SJCRH30 (cell line): ENCODE data around the gene CPXM2. TPM values are rescaled to one million over a fixed set of nuclear protein-coding genes. Genes with fewer than 3 reads are reported as not detected.

Source experiments
- DNase-seq, 2 experiments: peaks; one replicate each; pipeline ENCODE4 v3.0.0-alpha.2; 2015 to 2020
- H3K27ac ChIP-seq: fragments of 250-450 bp; sonication (Bioruptor Pico); 2 replicates; pipeline ENCODE4 v1.5.1; 2020; ENCODE audit warnings: mild to moderate bottlenecking, moderate library complexity
- H3K27me3 ChIP-seq: fragments of 250-450 bp; sonication (Bioruptor Pico); 2 replicates; pipeline ENCODE4 v1.5.1; 2020; ENCODE audit warnings: mild to moderate bottlenecking, moderate library complexity
- H3K36me3 ChIP-seq: fragments of 250-450 bp; sonication (Bioruptor Pico); 2 replicates; pipeline ENCODE4 v1.5.1; 2020; ENCODE audit warnings: mild to moderate bottlenecking, moderate library complexity
- H3K4me1 ChIP-seq: fragments of 250-450 bp; sonication (Bioruptor Pico); 2 replicates; pipeline ENCODE4 v1.5.1; 2020; ENCODE audit warnings: mild to moderate bottlenecking, moderate library complexity
- H3K4me3 ChIP-seq: fragments of 250-450 bp; sonication (Bioruptor Pico); 2 replicates; pipeline ENCODE4 v1.5.1; 2020; ENCODE audit warnings: mild to moderate bottlenecking, moderate library complexity
- H3K9me3 ChIP-seq: fragments of 250-450 bp; sonication (Bioruptor Pico); replicated peaks from 2 replicates; pipeline ENCODE4 v1.5.1; 2020; ENCODE audit warnings: mild to moderate bottlenecking, moderate library complexity
- total RNA-seq: library from RNA; depleted of rRNA; stranded (reverse); fragments of >200 nt; shearing (Covaris generic); gene quantifications from 2 replicates; pipeline ENCODE4 v1.2.3, GENCODE V29; 2014

CPXM2 gene
- total RNA-seq, 1 experiment from 2014 or later = not detected

GRCh38 chr10:123912466-123912865 lies 20.9 kb upstream of the CPXM2 start:
- H3K9me3 ChIP-seq = no peaks in the 10 kb centered on the region
- no peaks in the 10 kb centered on the region for H3K27me3 ChIP-seq
- H3K4me3 ChIP-seq = no peak overlapping the region
- H3K27ac ChIP-seq = no peak overlapping the region
- DNase-seq = no peak
- no peaks in the 10 kb centered on the region for H3K4me1 ChIP-seq
- no peaks in the 10 kb centered on the region for H3K36me3 ChIP-seq

GRCh38 chr10:123911866-123912265 lies 20.3 kb upstream of the CPXM2 start:
- H3K4me1 ChIP-seq = no peaks in the 10 kb centered on the region
- no peaks in the 10 kb centered on the region for H3K27me3 ChIP-seq
- H3K27ac ChIP-seq = no peak overlapping the region
- no peaks in the 10 kb centered on the region for H3K9me3 ChIP-seq
- DNase-seq = peak in 1 of 2 experiments; percentile 13
- no peak overlapping the region for H3K4me3 ChIP-seq
- no peaks in the 10 kb centered on the region for H3K36me3 ChIP-seq

- 0 out of 2 replicates have a peak, but pooled peaks cover 4% of the 10 kb centered on the region for H3K27me3 ChIP-seq
- H3K9me3 ChIP-seq = no peaks in the 10 kb centered on the region
- H3K4me3 ChIP-seq = no peak overlapping the region
- no peak for DNase-seq
- H3K36me3 ChIP-seq = no peaks in the 10 kb centered on the region
- no peak overlapping the region for H3K27ac ChIP-seq
- no peaks in the 10 kb centered on the region for H3K4me1 ChIP-seq
Measured at GRCh38 chr10:123909866-123910265, 18.3 kb upstream of the CPXM2 start.

GRCh38 chr10:123909426-123909825 lies 17.8 kb upstream of the CPXM2 start:
- H3K9me3 ChIP-seq = no peaks in the 10 kb centered on the region

GRCh38 chr10:123908379-123908778 lies 16.8 kb upstream of the CPXM2 start:
- no peak for DNase-seq
- Histone ChIP-seq H3K4me3 (no peak overlapping the region), H3K27ac (no peak overlapping the region), H3K36me3 (no peaks in the 10 kb centered on the region), H3K9me3 (no peaks in the 10 kb centered on the region), H3K27me3 (0 out of 2 replicates have a peak, but pooled peaks cover 4% of the 10 kb centered on the region), H3K4me1 (no peaks in the 10 kb centered on the region)

More at GRCh38 chr10:123909426-123909825, 17.8 kb upstream of the CPXM2 start:
- H3K4me1 ChIP-seq = no peaks in the 10 kb centered on the region
- DNase-seq = no peak
- H3K27me3 ChIP-seq = 0 out of 2 replicates have a peak, but pooled peaks cover 4% of the 10 kb centered on the region
- H3K36me3 ChIP-seq = no peaks in the 10 kb centered on the region
- no peak overlapping the region for H3K4me3 ChIP-seq
- no peak overlapping the region for H3K27ac ChIP-seq

- Histone ChIP-seq H3K4me3 (no peak overlapping the region), H3K9me3 (no peaks in the 10 kb centered on the region), H3K4me1 (no peaks in the 10 kb centered on the region), H3K27ac (no peak overlapping the region), H3K27me3 (0 out of 2 replicates have a peak, but pooled peaks cover 4% of the 10 kb centered on the region), H3K36me3 (no peaks in the 10 kb centered on the region)
- no peak for DNase-seq
Measured at GRCh38 chr10:123906884-123907652, 15.5 kb upstream of the CPXM2 start.

- Histone ChIP-seq H3K9me3 (no peaks in the 10 kb centered on the region), H3K36me3 (no peaks in the 10 kb centered on the region), H3K27ac (no peak overlapping the region), H3K27me3 (0 out of 2 replicates have a peak, but pooled peaks cover 4% of the 10 kb centered on the region), H3K4me3 (no peak overlapping the region), H3K4me1 (no peaks in the 10 kb centered on the region)
- no peak for DNase-seq
Measured at GRCh38 chr10:123906296-123906695, 14.7 kb upstream of the CPXM2 start.

- Histone ChIP-seq H3K4me3 (no peak overlapping the region), H3K4me1 (no peaks in the 10 kb centered on the region), H3K27ac (no peak overlapping the region), H3K9me3 (no peaks in the 10 kb centered on the region), H3K36me3 (no peaks in the 10 kb centered on the region), H3K27me3 (0 out of 2 replicates have a peak, but pooled peaks cover 4% of the 10 kb centered on the region)
- DNase-seq = no peak
Measured at GRCh38 chr10:123904834-123905409, 13.3 kb upstream of the CPXM2 start.

GRCh38 chr10:123903621-123904020 lies 12.0 kb upstream of the CPXM2 start:
- Histone ChIP-seq H3K36me3 (no peaks in the 10 kb centered on the region), H3K9me3 (no peaks in the 10 kb centered on the region), H3K27me3 (0 out of 2 replicates have a peak, but pooled peaks cover 4% of the 10 kb centered on the region), H3K27ac (no peak overlapping the region), H3K4me3 (no peak overlapping the region), H3K4me1 (no peaks in the 10 kb centered on the region)
- no peak for DNase-seq

- H3K4me3 ChIP-seq = no peak overlapping the region
- H3K36me3 ChIP-seq = no peaks in the 10 kb centered on the region
- 0 out of 2 replicates have a peak, but pooled peaks cover 4% of the 10 kb centered on the region for H3K27me3 ChIP-seq
- peak in 1 of 2 experiments; percentile 11 for DNase-seq
- no peaks in the 10 kb centered on the region for H3K4me1 ChIP-seq
- H3K9me3 ChIP-seq = no peaks in the 10 kb centered on the region
- no peak overlapping the region for H3K27ac ChIP-seq
Measured at GRCh38 chr10:123901621-123902020, 10.0 kb upstream of the CPXM2 start.

GRCh38 chr10:123897146-123897545 lies 5.5 kb upstream of the CPXM2 start:
- Histone ChIP-seq H3K27ac (no peak overlapping the region), H3K4me3 (no peak overlapping the region), H3K4me1 (no peaks in the 10 kb centered on the region)

GRCh38 chr10:123896246-123896927 lies 4.8 kb upstream of the CPXM2 start:
- no peak overlapping the region for H3K4me3 ChIP-seq
- H3K9me3 ChIP-seq = no peaks in the 10 kb centered on the region
- peaks cover 3% of the 10 kb centered on the region; the same call in 1 of the 2 replicates for H3K27me3 ChIP-seq
- no peaks in the 10 kb centered on the region for H3K4me1 ChIP-seq
- DNase-seq = no peak
- H3K27ac ChIP-seq = no peak overlapping the region
- no peaks in the 10 kb centered on the region for H3K36me3 ChIP-seq

More at GRCh38 chr10:123897146-123897545, 5.5 kb upstream of the CPXM2 start:
- peaks cover 3% of the 10 kb centered on the region; the same call in 1 of the 2 replicates for H3K27me3 ChIP-seq
- no peak for DNase-seq
- H3K36me3 ChIP-seq = no peaks in the 10 kb centered on the region
- no peaks in the 10 kb centered on the region for H3K9me3 ChIP-seq

GRCh38 chr10:123893651-123894050 lies 2.0 kb upstream of the CPXM2 start:
- Histone ChIP-seq H3K4me3 (no peak overlapping the region), H3K36me3 (no peaks in the 10 kb centered on the region), H3K27ac (no peak overlapping the region), H3K9me3 (no peaks in the 10 kb centered on the region), H3K27me3 (peaks cover 3% of the 10 kb centered on the region; the same call in 1 of the 2 replicates), H3K4me1 (no peaks in the 10 kb centered on the region)
- no peak for DNase-seq

- Histone ChIP-seq H3K36me3 (no peaks in the 10 kb centered on the region), H3K27me3 (no peaks in the 10 kb centered on the region; the same call in 1 of the 2 replicates), H3K27ac (no peak overlapping the region), H3K9me3 (no peaks in the 10 kb centered on the region), H3K4me1 (no peaks in the 10 kb centered on the region), H3K4me3 (no peak overlapping the region)
- DNase-seq = no peak
Measured at GRCh38 chr10:123890756-123891143, 857 bp downstream of the CPXM2 start.

- DNase-seq = no peak
- no peaks in the 10 kb centered on the region for H3K36me3 ChIP-seq
- no peaks in the 10 kb centered on the region for H3K4me1 ChIP-seq
- H3K9me3 ChIP-seq = no peaks in the 10 kb centered on the region
- H3K27ac ChIP-seq = no peak overlapping the region
- no peaks in the 10 kb centered on the region; the same call in 1 of the 2 replicates for H3K27me3 ChIP-seq
- H3K4me3 ChIP-seq = no peak overlapping the region
Measured at GRCh38 chr10:123890226-123890625, 1.4 kb downstream of the CPXM2 start.
